Measurements from ENCODE around the gene EXOC4.

EXOC4 gene

DNA sequence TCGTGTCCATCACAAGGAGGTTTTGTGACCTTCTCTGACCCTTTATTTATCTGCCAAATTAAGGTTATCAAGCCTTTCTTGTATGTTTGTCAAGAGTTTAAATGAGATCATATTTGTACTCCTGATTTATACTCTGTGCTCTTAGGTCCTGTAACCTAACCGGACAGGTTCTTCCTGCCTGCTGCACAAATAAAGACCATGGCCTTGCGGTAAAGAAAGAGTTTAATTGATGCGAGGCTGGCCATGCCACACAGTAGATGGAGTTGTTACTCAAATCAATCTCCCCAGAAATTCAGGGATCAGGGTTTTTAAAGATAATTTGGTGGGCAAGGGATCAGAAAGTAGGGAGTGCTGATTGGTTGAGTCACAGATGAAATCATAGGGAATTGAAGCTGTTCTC, 794.8 kb downstream of the EXOC4 start (continued):
- TF ChIP-seq HIC1 (tag by site-specific recombination; IDR thresholded peaks at IDR 0.05) (no peak), ZBTB20 (tag by site-specific recombination; IDR thresholded peaks at IDR 0.05) (no peak), MYNN (tag by site-specific recombination; IDR thresholded peaks at IDR 0.05; ENCODE audit: borderline replicate concordance) (no peak), ZNF214 (tag by site-specific recombination; IDR thresholded peaks at IDR 0.05; ENCODE audit: borderline replicate concordance) (no peak), ZNF704 (tag by site-specific recombination; IDR thresholded peaks at IDR 0.05) (no peak), ZNF645 (tag by site-specific recombination; IDR thresholded peaks at IDR 0.05) (no peak), ZNF248 (tag by site-specific recombination; IDR thresholded peaks at IDR 0.05) (no peak), ZNF350 (tag by site-specific recombination; IDR thresholded peaks at IDR 0.05) (no peak), ZNF416 (tag by site-specific recombination; IDR thresholded peaks at IDR 0.05) (no peak), ZFP41 (tag by site-specific recombination; IDR thresholded peaks at IDR 0.05; ENCODE audit: borderline replicate concordance) (no peak), ZIC2 (tag by site-specific recombination; IDR thresholded peaks at IDR 0.05) (no peak), ZNF114 (tag by site-specific recombination; IDR thresholded peaks at IDR 0.05) (no peak)
- TF ChIP-seq, protein P1, sequence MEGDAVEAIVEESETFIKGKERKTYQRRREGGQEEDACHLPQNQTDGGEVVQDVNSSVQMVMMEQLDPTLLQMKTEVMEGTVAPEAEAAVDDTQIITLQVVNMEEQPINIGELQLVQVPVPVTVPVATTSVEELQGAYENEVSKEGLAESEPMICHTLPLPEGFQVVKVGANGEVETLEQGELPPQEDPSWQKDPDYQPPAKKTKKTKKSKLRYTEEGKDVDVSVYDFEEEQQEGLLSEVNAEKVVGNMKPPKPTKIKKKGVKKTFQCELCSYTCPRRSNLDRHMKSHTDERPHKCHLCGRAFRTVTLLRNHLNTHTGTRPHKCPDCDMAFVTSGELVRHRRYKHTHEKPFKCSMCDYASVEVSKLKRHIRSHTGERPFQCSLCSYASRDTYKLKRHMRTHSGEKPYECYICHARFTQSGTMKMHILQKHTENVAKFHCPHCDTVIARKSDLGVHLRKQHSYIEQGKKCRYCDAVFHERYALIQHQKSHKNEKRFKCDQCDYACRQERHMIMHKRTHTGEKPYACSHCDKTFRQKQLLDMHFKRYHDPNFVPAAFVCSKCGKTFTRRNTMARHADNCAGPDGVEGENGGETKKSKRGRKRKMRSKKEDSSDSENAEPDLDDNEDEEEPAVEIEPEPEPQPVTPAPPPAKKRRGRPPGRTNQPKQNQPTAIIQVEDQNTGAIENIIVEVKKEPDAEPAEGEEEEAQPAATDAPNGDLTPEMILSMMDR (tag by site-specific recombination; IDR thresholded peaks at IDR 0.05) = no peak

DNA sequence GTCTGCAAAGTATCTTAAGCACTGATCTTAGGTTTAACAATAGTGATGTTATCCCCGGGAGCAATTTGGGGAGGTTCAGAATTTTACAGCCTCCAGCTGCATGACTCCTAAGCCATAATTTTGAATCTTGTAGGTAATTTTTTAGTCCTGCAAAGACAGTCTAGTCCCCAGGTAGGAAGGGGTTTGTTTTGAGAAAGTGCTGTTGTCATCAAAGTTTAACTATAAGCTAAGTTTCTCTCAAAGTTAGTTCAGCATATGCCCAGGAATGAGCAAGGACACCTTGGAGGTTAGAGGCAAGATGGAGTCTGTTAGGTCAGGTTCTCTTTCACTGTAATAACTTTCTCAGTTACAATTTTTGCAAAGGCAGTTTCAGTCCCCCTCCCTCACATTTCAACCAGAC, 795.3 kb downstream of the EXOC4 start:
- Histone ChIP-seq H3K36me3 (ENCODE audit: control insufficient read depth in 2 of 2, insufficient read depth in 1 of 2, low read length in 2 of 2) (no peaks in the 10 kb centered on the region), H3K9me3 (ENCODE audit: control insufficient read depth, insufficient read depth, low read depth, low read length) (no peaks in the 10 kb centered on the region), H3K4me3 (ENCODE audit: low read depth, low read length) (no peak overlapping the region), H3K27ac (ENCODE audit: extremely low read depth, low read depth, low read length) (no peak overlapping the region), H3K4me1 (ENCODE audit: control insufficient read depth, insufficient read depth, low read length) (no peaks in the 10 kb centered on the region)
- POLR2A ChIA-PET = no interaction called here
- CTCF ChIA-PET = no interaction called here
- TF ChIP-seq ZNF302 (tag by site-specific recombination; IDR thresholded peaks at IDR 0.05; ENCODE audit: low read depth) (no peak), ZNF555 (tag by site-specific recombination; conservative IDR thresholded peaks at IDR 0.05) (no peak), ZBTB20 (tag by site-specific recombination; IDR thresholded peaks at IDR 0.05) (no peak), ZNF248 (tag by site-specific recombination; IDR thresholded peaks at IDR 0.05) (no peak), ZNF433 (tag by site-specific recombination; IDR thresholded peaks at IDR 0.05; ENCODE audit: low read depth) (no peak), KLF10 (tag by site-specific recombination; IDR thresholded peaks at IDR 0.05) (no peak), ZNF292 (tag by site-specific recombination; IDR thresholded peaks at IDR 0.05; ENCODE audit: borderline replicate concordance, low read depth) (no peak), ZFP41 (tag by site-specific recombination; IDR thresholded peaks at IDR 0.05; ENCODE audit: borderline replicate concordance) (no peak), ZBTB48 (tag by site-specific recombination; IDR thresholded peaks at IDR 0.05) (no peak), ZNF2 (tag by site-specific recombination; IDR thresholded peaks at IDR 0.05) (no peak), ZNF692 (tag by site-specific recombination; IDR thresholded peaks at IDR 0.05) (no peak), ZNF658 (tag by site-specific recombination; IDR thresholded peaks at IDR 0.05) (no peak), RBAK (tag by site-specific recombination; IDR thresholded peaks at IDR 0.05) (no peak), ZNF391 (tag by site-specific recombination; IDR thresholded peaks at IDR 0.05; ENCODE audit: borderline replicate concordance, low read depth) (no peak), ZNF596 (tag by site-specific recombination; IDR thresholded peaks at IDR 0.05) (no peak)
- TF ChIP-seq, protein P2, sequence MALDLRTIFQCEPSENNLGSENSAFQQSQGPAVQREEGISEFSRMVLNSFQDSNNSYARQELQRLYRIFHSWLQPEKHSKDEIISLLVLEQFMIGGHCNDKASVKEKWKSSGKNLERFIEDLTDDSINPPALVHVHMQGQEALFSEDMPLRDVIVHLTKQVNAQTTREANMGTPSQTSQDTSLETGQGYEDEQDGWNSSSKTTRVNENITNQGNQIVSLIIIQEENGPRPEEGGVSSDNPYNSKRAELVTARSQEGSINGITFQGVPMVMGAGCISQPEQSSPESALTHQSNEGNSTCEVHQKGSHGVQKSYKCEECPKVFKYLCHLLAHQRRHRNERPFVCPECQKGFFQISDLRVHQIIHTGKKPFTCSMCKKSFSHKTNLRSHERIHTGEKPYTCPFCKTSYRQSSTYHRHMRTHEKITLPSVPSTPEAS (tag by site-specific recombination; IDR thresholded peaks at IDR 0.05) = no peak
- TF ChIP-seq, protein P3, sequence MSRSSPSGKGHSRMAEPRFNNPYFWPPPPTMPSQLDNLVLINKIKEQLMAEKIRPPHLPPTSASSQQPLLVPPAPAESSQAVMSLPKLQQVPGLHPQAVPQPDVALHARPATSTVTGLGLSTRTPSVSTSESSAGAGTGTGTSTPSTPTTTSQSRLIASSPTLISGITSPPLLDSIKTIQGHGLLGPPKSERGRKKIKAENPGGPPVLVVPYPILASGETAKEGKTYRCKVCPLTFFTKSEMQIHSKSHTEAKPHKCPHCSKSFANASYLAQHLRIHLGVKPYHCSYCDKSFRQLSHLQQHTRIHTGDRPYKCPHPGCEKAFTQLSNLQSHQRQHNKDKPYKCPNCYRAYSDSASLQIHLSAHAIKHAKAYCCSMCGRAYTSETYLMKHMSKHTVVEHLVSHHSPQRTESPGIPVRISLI (tag by site-specific recombination; IDR thresholded peaks at IDR 0.05) = no peak
